ENCODE data around the gene LHX3.

GRCh38 chr9:136209786-136210185 is 4.9 kb upstream of the LHX3 start:
- TF ChIP-seq CTCF (conservative IDR thresholded peaks at IDR 0.05) (no peak), EZH2 (IDR thresholded peaks at IDR 0.05; ENCODE audit: low read depth) (no peak)

Measured in PC-9 (cell line).